Activated CD8-positive, alpha-beta T cell treated with anti-CD3 and anti-CD28 coated beads for 36 hours (primary cell): ENCODE results near the gene UGGT2. TPM values are rescaled to one million over a fixed set of nuclear protein-coding genes. Genes with fewer than 3 reads are reported as not detected.
"Not testable (repeated sequence)": the region's sequence is repeated elsewhere in the genome, so short reads cannot be mapped to it uniquely, and the experiment has no call there.

Experiments used
- ATAC-seq: fragments of 200-7000 bp; cut with Tn5 transposase; one replicate; pipeline ENCODE4 v1.10.0; 2021; ENCODE audit warnings: mild to moderate bottlenecking, moderate library complexity
- CTCF ChIA-PET: fragments of 350-600 bp; sonication (Branson Sonifier 250); formaldehyde crosslinking; loops from one replicate; lab custom pipeline; 2021; ENCODE audit warnings: antibody characterized with exemption; lab: Charles Lee
- POLR2A ChIA-PET: fragments of 350-600 bp; sonication (Branson Sonifier 250); formaldehyde crosslinking; loops from one replicate; lab custom pipeline; 2021; ENCODE audit warnings: antibody characterized with exemption; lab: Charles Lee
- DNase-seq: peaks from one replicate; pipeline ENCODE4 v3.0.0-alpha.2; 2020
- H3K27ac Mint-ChIP-seq: one replicate; pipeline ENCODE4 v1.8.0; 2021; ENCODE audit warnings: mild to moderate bottlenecking, mixed read lengths
- H3K27me3 Mint-ChIP-seq: one replicate; pipeline ENCODE4 v1.8.0; 2021; ENCODE audit warnings: mixed read lengths
- H3K36me3 Mint-ChIP-seq: one replicate; pipeline ENCODE4 v1.8.0; 2021; ENCODE audit warnings: low read depth, mixed read lengths
- H3K4me1 Mint-ChIP-seq: one replicate; pipeline ENCODE4 v1.8.0; 2021; ENCODE audit warnings: low read depth, mixed read lengths
- H3K4me3 Mint-ChIP-seq: one replicate; pipeline ENCODE4 v1.8.0; 2021; ENCODE audit warnings: mild to moderate bottlenecking, moderate library complexity, mixed read lengths
- H3K9me3 Mint-ChIP-seq: one replicate; pipeline ENCODE4 v1.8.0; 2021; ENCODE audit warnings: mixed read lengths
- CTCF ChIP-seq: fragments of 200-600 bp; IDR thresholded peaks from one replicate; pipeline ENCODE4 v1.8.0; 2022; ENCODE audit warnings: antibody characterized with exemption, mild to moderate bottlenecking
- intact Hi-C: fragments of 100-400 bp; cut with micrococcal nuclease; formaldehyde crosslinking; loops from one replicate; pipeline ENCODE4 v1.10.0; 2022
- total RNA-seq, 2 experiments: library from RNA; stranded (reverse); gene quantifications; one replicate each; pipeline ENCODE4 v1.2.3, GENCODE V29; 2021

Gene UGGT2
- total RNA-seq, 2 experiments from 2014 or later, result not detected

GRCh38 chr13:95862408-95862807 is 190.8 kb downstream of the UGGT2 start:
- H3K36me3 Mint-ChIP-seq, result no peaks in the 10 kb centered on the region
- CTCF ChIA-PET, result no interaction called here
- intact Hi-C loops, result no loop called here
- DNase-seq (no peak), ATAC-seq (no peak)
- no peak overlapping the region for H3K4me3 Mint-ChIP-seq
- H3K27me3 Mint-ChIP-seq, result no peaks in the 10 kb centered on the region
- H3K27ac Mint-ChIP-seq, result no peak overlapping the region
- TF ChIP-seq CTCF, result no peak
- no peaks in the 10 kb centered on the region for H3K4me1 Mint-ChIP-seq
- H3K9me3 Mint-ChIP-seq, result no peaks in the 10 kb centered on the region
- POLR2A ChIA-PET, result no interaction called here

- intact Hi-C loops, result no loop called here
- no peaks in the 10 kb centered on the region for H3K36me3 Mint-ChIP-seq
- POLR2A ChIA-PET, result no interaction called here
- ATAC-seq, result no peak
- TF ChIP-seq CTCF, result no peak
- CTCF ChIA-PET, result interaction anchor here (1.1 kb wide), 1 partner anchor 23 kb away, joined by 5 read pairs; no protein-coding TSS in a partner anchor
- no peaks in the 10 kb centered on the region for H3K9me3 Mint-ChIP-seq
- no peak overlapping the region for H3K4me3 Mint-ChIP-seq
- no peak for DNase-seq
- H3K4me1 Mint-ChIP-seq, result no peaks in the 10 kb centered on the region
- no peaks in the 10 kb centered on the region for H3K27me3 Mint-ChIP-seq
- H3K27ac Mint-ChIP-seq, result no peak overlapping the region
Measured at GRCh38 chr13:95861296-95861695, 191.9 kb downstream of the UGGT2 start.

GRCh38 chr13:95858286-95859075 is 194.7 kb downstream of the UGGT2 start:
- Mint-ChIP-seq H3K36me3 (no peaks in the 10 kb centered on the region), H3K9me3 (no peaks in the 10 kb centered on the region), H3K4me3 (no peak overlapping the region), H3K4me1 (no peaks in the 10 kb centered on the region), H3K27me3 (no peaks in the 10 kb centered on the region), H3K27ac (no peak overlapping the region)
- DNase-seq (no peak), ATAC-seq (no peak)
- TF ChIP-seq CTCF, result no peak
- ChIA-PET POLR2A (no interaction called here), CTCF (no interaction called here)
- intact Hi-C loops, result no loop called here

GRCh38 chr13:95845656-95846055 is 207.5 kb downstream of the UGGT2 start:
- H3K4me3 Mint-ChIP-seq, intact Hi-C loops, ATAC-seq, DNase-seq, H3K27me3 Mint-ChIP-seq, POLR2A ChIA-PET, H3K9me3 Mint-ChIP-seq, H3K4me1 Mint-ChIP-seq, CTCF ChIA-PET, H3K36me3 Mint-ChIP-seq, H3K27ac Mint-ChIP-seq: not testable (repeated sequence)

- no peak for ATAC-seq
- no peak overlapping the region for H3K27ac Mint-ChIP-seq
- intact Hi-C loops, result no loop called here
- ChIA-PET POLR2A (no interaction called here), CTCF (interaction anchor here (2.1 kb wide), 1 partner anchor 9 kb away, joined by 8 read pairs; no protein-coding TSS in a partner anchor)
- no peak for TF ChIP-seq CTCF
- no peak overlapping the region for H3K4me3 Mint-ChIP-seq
- DNase-seq, result no peak
- no peaks in the 10 kb centered on the region for H3K9me3 Mint-ChIP-seq
- H3K4me1 Mint-ChIP-seq, result no peaks in the 10 kb centered on the region
- peaks cover 6% of the 10 kb centered on the region for H3K27me3 Mint-ChIP-seq
- no peaks in the 10 kb centered on the region for H3K36me3 Mint-ChIP-seq
Measured at GRCh38 chr13:95842898-95843297, 210.3 kb downstream of the UGGT2 start.
